D721Med (cell line): Measurements from ENCODE around the gene MYH10.

ENCODE experiments used
- DNase-seq: peaks from one replicate; pipeline ENCODE4 v3.0.0; 2011; ENCODE audit warnings: low spot score; ENCODE audit not compliant: insufficient read length
- FAIRE-seq: peaks from 2 replicates; lab custom pipeline; 2011; peaks lifted over from hg19 to GRCh38; lab: Jason Lieb, UNC
- TF ChIP-seq, protein P1 (sequence below): IDR thresholded peaks from 2 replicates; pipeline ENCODE4 v1.5.1; 2012; ENCODE audit warnings: mild to moderate bottlenecking, control low read depth; ENCODE audit not compliant: insufficient read depth; ENCODE audit errors: missing control alignments

MYH10 gene

DNA sequence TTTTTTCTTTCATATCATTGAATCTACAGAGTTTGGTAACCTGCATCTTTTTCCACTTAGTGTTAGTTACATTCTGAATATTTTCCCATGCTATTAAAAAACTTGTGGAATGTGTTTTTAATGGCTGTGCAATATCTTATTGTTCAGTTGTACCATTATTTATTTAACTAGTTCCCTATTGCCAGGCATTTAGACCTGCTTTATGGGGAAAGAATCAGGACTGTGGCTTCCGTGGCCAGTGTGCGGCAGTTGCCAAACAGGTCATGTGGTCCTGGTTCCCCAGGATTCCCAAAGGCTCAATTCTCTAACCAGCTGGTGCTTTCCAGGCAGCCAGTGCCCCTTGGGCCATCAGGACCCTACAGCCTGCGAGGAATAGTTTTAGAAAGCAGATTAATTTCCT lies 164.1 kb downstream of the MYH10 start:
- TF ChIP-seq, protein P1, sequence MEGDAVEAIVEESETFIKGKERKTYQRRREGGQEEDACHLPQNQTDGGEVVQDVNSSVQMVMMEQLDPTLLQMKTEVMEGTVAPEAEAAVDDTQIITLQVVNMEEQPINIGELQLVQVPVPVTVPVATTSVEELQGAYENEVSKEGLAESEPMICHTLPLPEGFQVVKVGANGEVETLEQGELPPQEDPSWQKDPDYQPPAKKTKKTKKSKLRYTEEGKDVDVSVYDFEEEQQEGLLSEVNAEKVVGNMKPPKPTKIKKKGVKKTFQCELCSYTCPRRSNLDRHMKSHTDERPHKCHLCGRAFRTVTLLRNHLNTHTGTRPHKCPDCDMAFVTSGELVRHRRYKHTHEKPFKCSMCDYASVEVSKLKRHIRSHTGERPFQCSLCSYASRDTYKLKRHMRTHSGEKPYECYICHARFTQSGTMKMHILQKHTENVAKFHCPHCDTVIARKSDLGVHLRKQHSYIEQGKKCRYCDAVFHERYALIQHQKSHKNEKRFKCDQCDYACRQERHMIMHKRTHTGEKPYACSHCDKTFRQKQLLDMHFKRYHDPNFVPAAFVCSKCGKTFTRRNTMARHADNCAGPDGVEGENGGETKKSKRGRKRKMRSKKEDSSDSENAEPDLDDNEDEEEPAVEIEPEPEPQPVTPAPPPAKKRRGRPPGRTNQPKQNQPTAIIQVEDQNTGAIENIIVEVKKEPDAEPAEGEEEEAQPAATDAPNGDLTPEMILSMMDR = no peak
- FAIRE-seq = no peak
- no peak for DNase-seq

DNA sequence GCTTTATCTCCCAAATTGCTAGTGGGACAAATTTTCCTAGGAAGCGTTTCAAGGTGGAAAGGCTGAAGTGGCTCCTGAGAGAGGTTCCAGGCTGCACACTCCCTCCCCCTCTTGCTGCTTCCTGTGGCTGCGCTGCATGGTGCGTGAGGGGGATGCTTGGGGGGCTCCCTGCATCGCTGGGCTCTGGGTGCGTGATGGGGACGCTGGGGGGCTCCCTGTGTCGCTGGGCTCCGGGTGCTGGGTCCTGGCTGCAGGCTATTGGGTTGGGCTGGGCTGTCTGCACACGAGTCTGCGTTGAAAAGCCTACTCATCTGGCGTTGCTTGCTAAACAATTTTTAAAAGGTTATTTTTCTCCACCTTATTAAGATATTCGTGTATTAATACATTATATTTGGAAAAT lies 164.8 kb downstream of the MYH10 start:
- TF ChIP-seq, protein P1 = no peak
- DNase-seq = no peak
- no peak for FAIRE-seq

DNA sequence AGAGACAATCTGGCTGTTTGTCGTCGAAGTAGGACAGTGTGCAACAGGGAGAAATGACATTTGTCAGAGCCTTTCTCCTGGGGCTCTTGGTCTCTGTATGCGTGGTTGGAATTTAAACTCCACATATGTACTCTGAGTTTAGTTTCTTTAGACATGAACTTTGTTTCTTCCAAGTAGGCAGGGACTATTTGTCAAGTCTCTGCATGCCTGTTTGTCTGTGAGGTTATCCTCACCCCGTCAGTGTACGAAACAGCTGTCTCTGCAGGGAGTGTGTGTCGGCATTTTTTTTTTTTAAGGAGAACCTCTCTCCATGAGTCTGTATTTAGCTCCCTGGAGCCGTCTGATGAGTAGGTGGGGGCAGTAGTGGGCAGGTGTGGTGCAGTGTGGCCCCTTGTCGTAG lies 165.2 kb downstream of the MYH10 start:
- FAIRE-seq = no peak
- DNase-seq = no peak
- TF ChIP-seq, protein P1 = no peak

DNA sequence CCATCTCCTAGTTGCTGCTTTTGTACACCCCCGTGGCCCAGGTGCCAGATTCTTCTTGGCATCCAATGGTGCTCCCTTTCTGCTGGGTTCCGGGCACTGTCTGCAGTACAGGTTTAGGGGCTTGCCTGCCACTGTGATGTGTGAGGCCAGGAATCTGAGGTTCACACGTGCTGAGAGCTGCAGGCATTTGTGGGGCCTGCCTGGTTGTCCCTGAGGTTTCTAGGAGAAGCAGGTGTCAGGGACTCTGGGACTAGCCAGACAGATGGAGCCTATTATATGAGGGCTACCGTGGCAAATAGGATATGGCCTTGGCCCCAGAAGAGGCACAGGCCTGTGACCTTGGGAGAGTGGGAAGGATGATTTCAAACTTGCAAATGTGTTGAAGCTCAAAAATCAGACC lies 165.6 kb downstream of the MYH10 start:
- DNase-seq = no peak
- TF ChIP-seq, protein P1 = no peak
- no peak for FAIRE-seq

DNA sequence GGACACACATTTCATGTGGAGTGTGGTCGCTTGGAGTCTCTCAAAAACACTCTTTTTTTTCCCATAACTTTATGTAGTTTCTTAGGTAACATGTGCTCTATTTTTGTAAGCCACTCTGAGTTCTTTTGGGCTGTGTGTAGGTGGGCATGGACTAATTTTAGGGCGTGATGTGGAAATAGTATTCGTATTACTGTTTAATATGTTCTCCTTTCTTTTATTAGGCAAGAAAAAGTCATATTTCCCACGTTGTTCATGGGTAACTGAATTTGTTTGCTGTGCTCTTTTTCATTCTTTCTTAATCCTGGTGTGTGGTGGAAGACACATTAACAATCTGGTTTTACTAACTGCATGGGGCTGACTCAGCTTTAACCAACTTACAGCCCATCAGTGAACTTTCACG lies 167.4 kb downstream of the MYH10 start:
- DNase-seq (no peak), FAIRE-seq (no peak)
- TF ChIP-seq, protein P1 = no peak

DNA sequence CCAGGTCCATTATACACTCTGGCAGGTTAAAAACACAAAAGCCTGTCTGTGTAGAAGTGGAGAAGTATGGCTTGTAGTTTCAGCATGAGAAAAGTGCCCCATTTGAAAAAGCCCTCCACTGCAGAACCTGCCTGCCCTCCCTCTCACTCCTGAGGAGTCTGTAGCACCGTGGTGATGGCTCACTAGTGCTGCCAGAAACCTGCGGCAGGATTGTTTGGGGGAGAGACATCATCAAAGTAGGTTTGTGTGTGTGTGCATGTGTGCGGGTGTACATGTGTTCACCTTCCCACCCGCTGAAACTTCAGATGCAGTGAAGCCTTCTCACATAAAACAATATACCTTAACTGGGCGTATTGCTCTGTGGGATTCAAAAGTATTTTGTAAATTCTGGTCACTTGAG lies 168.0 kb downstream of the MYH10 start:
- FAIRE-seq (no peak), DNase-seq (no peak)
- TF ChIP-seq, protein P1 = no peak

DNA sequence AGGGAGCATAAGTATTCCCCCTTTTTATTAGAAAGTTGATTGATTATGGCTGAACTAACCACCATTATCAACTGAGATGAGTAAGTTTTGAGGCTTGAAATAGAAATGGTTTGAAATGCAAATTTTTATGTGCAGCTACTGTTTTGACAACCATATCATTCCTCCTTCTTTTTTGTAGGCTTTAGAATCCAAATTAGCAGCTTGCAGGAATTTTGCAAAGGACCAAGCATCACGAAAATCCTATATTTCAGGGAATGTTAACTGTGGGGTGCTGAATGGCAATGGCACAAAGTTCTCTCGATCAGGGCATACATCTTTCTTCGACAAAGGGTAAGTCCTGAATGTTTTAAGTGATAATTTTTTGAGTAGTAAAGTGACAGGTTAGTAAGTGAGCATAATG lies 170.7 kb downstream of the MYH10 start:
- FAIRE-seq = no peak

More for the DNA sequence above, 170.7 kb downstream of the MYH10 start:
- no peak for DNase-seq
- TF ChIP-seq, protein P1 = no peak
